ENCODE results near the gene USP32.

USP32 gene

GRCh38 chr17:60164697-60165096 lies 227.2 kb downstream of the USP32 start:
- H3K36me3 ChIP-seq (ENCODE audit: insufficient read depth, low read length) = no peaks in the 10 kb centered on the region
- H3K9me2 ChIP-seq (ENCODE audit: low read depth, low read length) = no peaks in the 10 kb centered on the region

GRCh38 chr17:60164164-60164563 lies 227.8 kb downstream of the USP32 start:
- no peak overlapping the region for H2AFZ ChIP-seq (ENCODE audit: low read length)
- H3K36me3 ChIP-seq (ENCODE audit: insufficient read depth, low read length) = no peaks in the 10 kb centered on the region
- H3K4me3 ChIP-seq (ENCODE audit: low read depth, low read length, poor library complexity, severe bottlenecking) = no peak overlapping the region
- no peaks in the 10 kb centered on the region for H3K9me3 ChIP-seq (ENCODE audit: low read length)
- H3K79me2 ChIP-seq (ENCODE audit: insufficient read depth, low read length) = no peaks in the 10 kb centered on the region
- no peaks in the 10 kb centered on the region for H3K9me2 ChIP-seq (ENCODE audit: low read depth, low read length)
- H3K4me1 ChIP-seq (ENCODE audit: insufficient read depth, low read length, severe bottlenecking) = no peaks in the 10 kb centered on the region
- H3K27ac ChIP-seq (ENCODE audit: low read depth, low read length, poor library complexity, severe bottlenecking) = no peak overlapping the region
- no peak for TF ChIP-seq EZH2 (IDR thresholded peaks at IDR 0.05; ENCODE audit: borderline replicate concordance, low read length)
- no peak for TF ChIP-seq CTCF (IDR thresholded peaks at IDR 0.05; ENCODE audit: low read length)
- no peaks in the 10 kb centered on the region for H3K27me3 ChIP-seq (ENCODE audit: insufficient read depth, low read length)
- no peak overlapping the region for H3K9ac ChIP-seq (ENCODE audit: low read length)
- no peaks in the 10 kb centered on the region; the same call in 1 of the 2 replicates for H3F3A ChIP-seq (ENCODE audit: insufficient read depth, low read length)
- H3K4me2 ChIP-seq (ENCODE audit: low read length) = no peak overlapping the region
- no peaks in the 10 kb centered on the region for H4K20me1 ChIP-seq (ENCODE audit: insufficient read depth, low read length)

More at GRCh38 chr17:60164697-60165096, 227.2 kb downstream of the USP32 start:
- no peak overlapping the region for H3K27ac ChIP-seq (ENCODE audit: low read depth, low read length, poor library complexity, severe bottlenecking)
- TF ChIP-seq CTCF (IDR thresholded peaks at IDR 0.05; ENCODE audit: low read length) = no peak
- no peak for TF ChIP-seq EZH2 (IDR thresholded peaks at IDR 0.05; ENCODE audit: borderline replicate concordance, low read length)
- H3K9me3 ChIP-seq (ENCODE audit: low read length) = no peaks in the 10 kb centered on the region
- no peaks in the 10 kb centered on the region for H4K20me1 ChIP-seq (ENCODE audit: insufficient read depth, low read length)
- no peaks in the 10 kb centered on the region for H3K79me2 ChIP-seq (ENCODE audit: insufficient read depth, low read length)
- H3K9ac ChIP-seq (ENCODE audit: low read length) = no peak overlapping the region
- H3K4me3 ChIP-seq (ENCODE audit: low read depth, low read length, poor library complexity, severe bottlenecking) = no peak overlapping the region
- no peak overlapping the region for H2AFZ ChIP-seq (ENCODE audit: low read length)
- H3F3A ChIP-seq (ENCODE audit: insufficient read depth, low read length) = no peaks in the 10 kb centered on the region; the same call in 1 of the 2 replicates
- no peaks in the 10 kb centered on the region for H3K27me3 ChIP-seq (ENCODE audit: insufficient read depth, low read length)
- H3K4me2 ChIP-seq (ENCODE audit: low read length) = no peak overlapping the region
- no peaks in the 10 kb centered on the region for H3K4me1 ChIP-seq (ENCODE audit: insufficient read depth, low read length, severe bottlenecking)

GRCh38 chr17:60163108-60163784 lies 228.7 kb downstream of the USP32 start:
- Histone ChIP-seq H3K9ac (ENCODE audit: low read length) (no peak overlapping the region), H3K27ac (ENCODE audit: low read depth, low read length, poor library complexity, severe bottlenecking) (no peak overlapping the region), H3K9me2 (ENCODE audit: low read depth, low read length) (no peaks in the 10 kb centered on the region), H3K36me3 (ENCODE audit: insufficient read depth, low read length) (no peaks in the 10 kb centered on the region), H3K4me2 (ENCODE audit: low read length) (no peak overlapping the region), H4K20me1 (ENCODE audit: insufficient read depth, low read length) (no peaks in the 10 kb centered on the region), H3K4me1 (ENCODE audit: insufficient read depth, low read length, severe bottlenecking) (no peaks in the 10 kb centered on the region), H3F3A (ENCODE audit: insufficient read depth, low read length) (no peaks in the 10 kb centered on the region; the same call in 1 of the 2 replicates), H3K9me3 (ENCODE audit: low read length) (no peaks in the 10 kb centered on the region), H3K4me3 (ENCODE audit: low read depth, low read length, poor library complexity, severe bottlenecking) (no peak overlapping the region), H3K27me3 (ENCODE audit: insufficient read depth, low read length) (peaks cover 4% of the 10 kb centered on the region; the same call in 1 of the 2 replicates), H2AFZ (ENCODE audit: low read length) (no peak overlapping the region), H3K79me2 (ENCODE audit: insufficient read depth, low read length) (no peaks in the 10 kb centered on the region)
- TF ChIP-seq EZH2 (IDR thresholded peaks at IDR 0.05; ENCODE audit: borderline replicate concordance, low read length) = no peak
- peak; percentile 44 for TF ChIP-seq CTCF (IDR thresholded peaks at IDR 0.05; ENCODE audit: low read length)

Measured in OCI-LY1 (cell line).